DOHH2 (cell line): Measurements from ENCODE around the gene EPHB2.
"Not testable (repeated sequence)": the region's sequence is repeated elsewhere in the genome, so short reads cannot be mapped to it uniquely, and the experiment has no call there.

Experiments
- CTCF ChIP-seq: fragments of 200-600 bp; sonication (generic); IDR thresholded peaks from one replicate; pipeline ENCODE4 v1.5.1; 2014; ENCODE audit warnings: antibody characterized with exemption, mild to moderate bottlenecking, low read depth, low read length; ENCODE audit not compliant: poor library complexity, severe bottlenecking
- EZH2phosphoT487 ChIP-seq: fragments of 200-600 bp; sonication (generic); IDR thresholded peaks from 2 replicates; pipeline ENCODE4 v1.6.1; 2017; ENCODE audit warnings: borderline replicate concordance, mild to moderate bottlenecking, antibody characterized with exemption, low read length, moderate library complexity, mixed read lengths

- TF ChIP-seq CTCF, EZH2phosphoT487: not testable (repeated sequence)
Observed at GRCh38 chr1:22676151-22676550, 34.5 kb upstream of the EPHB2 start.
